Mucosa of rectum (tissue), 2 donors: ENCODE results near the gene FHOD3.
"Not testable (repeated sequence)": the region's sequence is repeated elsewhere in the genome, so short reads cannot be mapped to it uniquely, and the experiment has no call there.

ENCODE experiments used
- H3K27ac ChIP-seq, 2 donors: one replicate each; pipeline ENCODE4 v1.7.0; 2013; ENCODE audit warnings: inconsistent platforms in 2 of 2, low read depth in 2 of 2, low read length in 2 of 2
- H3K27me3 ChIP-seq, 2 donors: one replicate each; pipeline ENCODE4 v1.7.0; 2013; ENCODE audit warnings: low read length in 2 of 2; ENCODE audit not compliant: control insufficient read depth in 2 of 2, insufficient read depth in 2 of 2
- H3K36me3 ChIP-seq, 2 donors: one replicate each; pipeline ENCODE4 v1.7.0; 2013; ENCODE audit warnings: low read length in 2 of 2; ENCODE audit not compliant: control insufficient read depth in 2 of 2, insufficient read depth in 2 of 2
- H3K4me1 ChIP-seq, 2 donors: one replicate each; pipeline ENCODE4 v1.7.0; 2013; ENCODE audit warnings: low read length in 2 of 2, mild to moderate bottlenecking in 1 of 2; ENCODE audit not compliant: control insufficient read depth in 2 of 2, insufficient read depth in 2 of 2
- H3K4me3 ChIP-seq, 2 donors: one replicate each; pipeline ENCODE4 v1.7.0; 2013; ENCODE audit warnings: low read length in 2 of 2
- H3K9ac ChIP-seq, 2 donors: one replicate each; pipeline ENCODE4 v1.7.0; 2013; ENCODE audit warnings: low read length in 2 of 2, low read depth in 1 of 2, mild to moderate bottlenecking in 1 of 2
- H3K9me3 ChIP-seq, 2 donors: one replicate each; pipeline ENCODE4 v1.7.0; 2013; ENCODE audit warnings: low read length in 2 of 2; ENCODE audit not compliant: control insufficient read depth in 2 of 2
- donor health status: healthy.
- donor health status: Normal muscosa, but diverticular disease.

The FHOD3 gene

DNA sequence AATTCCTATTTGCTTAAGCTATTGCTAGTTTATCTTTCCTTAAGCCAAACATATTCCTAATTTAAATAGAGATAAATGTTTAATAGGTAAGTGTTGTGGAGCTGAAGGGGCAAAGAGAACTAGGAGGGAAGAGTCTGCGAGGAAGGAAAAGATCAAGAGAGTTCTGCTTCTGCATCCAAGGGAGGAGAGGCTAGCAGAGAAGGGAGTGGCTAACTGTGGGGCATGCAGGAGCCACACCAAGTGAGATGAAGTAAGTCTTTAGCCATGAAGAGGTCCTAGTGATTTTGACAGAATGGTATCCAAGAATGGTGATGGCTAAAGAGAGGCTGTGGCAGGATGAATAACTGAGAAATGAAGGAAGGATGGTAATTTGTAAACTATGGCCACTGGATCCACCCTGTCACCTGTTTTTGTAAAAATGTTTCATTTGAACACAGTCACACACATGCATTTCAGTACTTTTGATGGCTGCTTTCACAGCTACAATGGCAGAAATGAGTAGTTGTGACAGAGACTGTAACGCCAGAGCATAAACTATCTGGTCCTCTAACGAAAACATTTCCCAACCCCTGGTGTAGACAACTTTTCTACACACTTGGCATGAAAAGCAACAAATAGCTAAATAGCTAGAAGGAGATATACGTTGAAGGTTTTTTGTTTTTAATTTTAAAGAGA lies 515.7 kb downstream of the FHOD3 start:
- Histone ChIP-seq H3K9ac (no peak overlapping the region), H3K4me1 (no peaks in the 10 kb centered on the region), H3K27me3 (no peaks in the 10 kb centered on the region), H3K27ac (no peak overlapping the region), H3K9me3 (no peaks in the 10 kb centered on the region), H3K4me3 (no peak overlapping the region), H3K36me3 (peaks cover 6 to 15% of the 10 kb centered on the region in 2 donors)

DNA sequence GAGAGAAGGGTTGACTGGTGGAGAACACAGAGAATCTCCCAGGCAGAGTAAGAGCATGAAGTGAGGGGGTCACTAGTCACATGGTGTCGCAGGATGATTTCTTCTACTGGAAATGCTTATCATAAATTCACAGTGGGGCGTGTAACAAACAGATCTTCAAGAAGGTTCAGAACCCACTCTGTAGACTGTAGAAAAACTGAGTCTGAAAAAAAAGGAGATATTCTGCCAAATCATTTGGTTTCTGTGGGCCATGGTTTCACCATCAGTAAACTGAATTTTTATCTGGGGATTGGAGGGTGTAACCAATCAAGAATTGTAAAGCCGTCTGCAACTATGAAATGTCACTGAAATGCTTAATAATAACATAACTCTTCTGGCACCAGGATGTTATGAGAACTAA lies 516.3 kb downstream of the FHOD3 start:
- H3K36me3 ChIP-seq, result peaks cover 9 to 18% of the 10 kb centered on the region in 2 donors

DNA sequence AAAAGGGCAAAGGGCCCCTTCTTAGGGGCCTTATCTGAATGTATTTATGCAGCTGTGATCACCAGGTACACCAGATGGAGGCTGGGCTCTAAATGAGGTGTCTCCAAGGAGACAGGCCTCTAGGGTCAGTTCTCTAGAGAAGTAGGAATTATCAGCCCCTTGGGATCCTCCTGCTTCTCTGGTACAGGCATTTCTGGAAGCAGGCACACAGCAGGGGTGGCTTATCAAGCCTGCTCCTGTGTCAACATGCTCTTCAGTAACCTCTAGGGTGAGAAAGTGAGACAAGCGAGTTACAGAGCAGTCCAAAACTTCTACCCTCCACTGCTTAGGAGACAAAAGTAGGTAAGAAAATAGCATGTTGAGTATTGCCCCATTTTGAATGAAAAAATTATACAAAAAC lies 517.5 kb downstream of the FHOD3 start:
- Histone ChIP-seq H3K4me3 (no peak overlapping the region), H3K27ac (no peak overlapping the region), H3K27me3 (no peaks in the 10 kb centered on the region), H3K4me1 (no peaks in the 10 kb centered on the region), H3K9ac (no peak overlapping the region), H3K36me3 (peaks cover 12 to 20% of the 10 kb centered on the region in 2 donors), H3K9me3 (no peaks in the 10 kb centered on the region)

More for the DNA sequence above, 516.3 kb downstream of the FHOD3 start:
- no peak overlapping the region for H3K9ac ChIP-seq
- no peaks in the 10 kb centered on the region for H3K9me3 ChIP-seq
- H3K4me1 ChIP-seq, result no peaks in the 10 kb centered on the region
- no peak overlapping the region for H3K4me3 ChIP-seq
- H3K27me3 ChIP-seq, result no peaks in the 10 kb centered on the region
- no peak overlapping the region for H3K27ac ChIP-seq

DNA sequence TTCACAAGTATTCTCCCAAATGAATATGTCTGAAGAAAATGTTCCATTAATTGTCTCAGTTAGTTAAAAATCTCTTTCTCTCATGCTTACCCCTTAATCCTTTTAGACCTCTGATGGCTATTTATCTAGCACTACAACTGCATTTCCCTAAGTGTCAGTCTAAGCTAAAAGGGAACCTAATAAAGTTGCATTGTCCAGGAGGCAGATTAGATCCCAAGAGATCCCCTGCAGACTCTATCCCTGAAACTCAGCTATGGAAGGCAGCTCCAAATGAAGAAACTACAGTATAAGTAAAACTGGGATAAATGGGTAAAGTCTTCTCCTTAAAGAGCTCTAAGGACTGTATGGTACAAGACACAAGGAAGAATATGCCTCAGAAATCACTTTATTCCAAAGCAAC lies 518.6 kb downstream of the FHOD3 start:
- not testable (repeated sequence) for H3K4me3 ChIP-seq, H3K27me3 ChIP-seq, H3K9ac ChIP-seq, H3K4me1 ChIP-seq, H3K9me3 ChIP-seq, H3K27ac ChIP-seq
- H3K36me3 ChIP-seq, result peaks cover 12 to 20% of the 10 kb centered on the region in 2 donors

DNA sequence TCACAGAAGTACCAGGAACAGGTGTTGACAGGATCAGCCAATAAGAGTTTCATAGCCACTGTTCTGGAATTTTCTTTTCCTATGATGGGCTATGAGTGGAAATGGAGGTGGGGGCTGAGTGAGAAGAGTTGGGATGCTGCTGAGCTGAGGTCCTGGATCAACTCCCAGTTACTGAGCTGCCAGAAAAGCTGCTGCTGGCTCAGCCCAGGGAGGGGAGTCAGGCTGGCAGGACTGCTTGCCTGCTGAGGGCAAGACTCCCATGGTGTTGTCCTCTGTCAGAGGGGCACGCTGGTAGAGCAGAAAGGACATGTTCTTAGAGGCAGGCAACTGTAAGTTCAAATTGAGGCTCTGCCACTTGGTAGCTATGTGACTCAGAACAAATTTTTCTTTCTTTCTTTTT lies 519.5 kb downstream of the FHOD3 start:
- H3K4me3 ChIP-seq, result no peak overlapping the region
- no peaks in the 10 kb centered on the region for H3K27me3 ChIP-seq
- no peaks in the 10 kb centered on the region for H3K9me3 ChIP-seq
- peaks cover 12 to 20% of the 10 kb centered on the region in 2 donors for H3K36me3 ChIP-seq
- no peak overlapping the region for H3K27ac ChIP-seq
- no peak overlapping the region for H3K9ac ChIP-seq
- H3K4me1 ChIP-seq, result no peaks in the 10 kb centered on the region

DNA sequence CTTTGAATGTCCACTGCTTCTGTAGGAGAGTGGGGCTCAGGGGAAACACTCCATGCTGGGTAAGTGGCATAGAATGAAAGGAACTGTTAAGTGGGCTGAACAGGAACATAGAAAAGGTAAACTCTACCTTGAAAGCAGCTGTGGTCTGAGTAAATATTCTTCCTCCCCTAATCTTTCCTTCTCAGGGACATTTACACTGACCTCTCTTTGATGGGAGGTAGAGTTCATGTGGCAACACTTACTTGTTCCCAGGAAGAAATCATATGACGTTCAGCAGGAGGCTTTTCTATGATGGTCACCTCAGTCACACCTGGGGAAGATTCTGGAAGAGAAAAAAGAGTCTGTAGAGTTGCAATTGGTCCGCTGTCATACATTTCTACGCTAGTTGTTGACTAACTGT lies 521.1 kb downstream of the FHOD3 start:
- no peak overlapping the region for H3K27ac ChIP-seq
- H3K9me3 ChIP-seq, result no peaks in the 10 kb centered on the region
- H3K36me3 ChIP-seq, result peaks cover 12 to 21% of the 10 kb centered on the region in 2 donors
- no peak overlapping the region for H3K4me3 ChIP-seq
- no peaks in the 10 kb centered on the region for H3K27me3 ChIP-seq
- H3K4me1 ChIP-seq, result no peaks in the 10 kb centered on the region
- no peak overlapping the region for H3K9ac ChIP-seq

DNA sequence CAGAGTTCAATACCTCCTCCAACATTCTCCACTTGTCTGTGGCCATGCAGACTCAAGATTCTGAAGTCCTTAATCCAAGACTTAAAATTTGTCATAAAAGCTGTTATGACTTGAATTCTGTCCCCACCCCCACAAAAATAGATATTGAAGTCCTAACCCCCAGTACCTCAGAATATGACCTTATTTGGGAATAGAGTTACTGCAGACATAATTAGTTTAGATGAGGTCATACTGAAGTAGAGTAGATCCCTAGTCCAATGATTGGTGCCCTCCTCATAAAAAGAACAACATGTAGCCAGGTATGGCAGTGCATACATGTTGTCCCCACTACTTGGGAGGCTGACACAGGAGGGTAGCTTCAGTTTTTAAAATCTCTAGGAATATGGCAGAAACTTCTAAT lies 522.1 kb downstream of the FHOD3 start:
- H3K9me3 ChIP-seq, result no peaks in the 10 kb centered on the region
- H3K27ac ChIP-seq, result no peak overlapping the region
- no peak overlapping the region for H3K9ac ChIP-seq
- H3K4me3 ChIP-seq, result no peak overlapping the region
- no peaks in the 10 kb centered on the region for H3K4me1 ChIP-seq
- H3K27me3 ChIP-seq, result no peaks in the 10 kb centered on the region
- peaks cover 12 to 21% of the 10 kb centered on the region in 2 donors for H3K36me3 ChIP-seq

DNA sequence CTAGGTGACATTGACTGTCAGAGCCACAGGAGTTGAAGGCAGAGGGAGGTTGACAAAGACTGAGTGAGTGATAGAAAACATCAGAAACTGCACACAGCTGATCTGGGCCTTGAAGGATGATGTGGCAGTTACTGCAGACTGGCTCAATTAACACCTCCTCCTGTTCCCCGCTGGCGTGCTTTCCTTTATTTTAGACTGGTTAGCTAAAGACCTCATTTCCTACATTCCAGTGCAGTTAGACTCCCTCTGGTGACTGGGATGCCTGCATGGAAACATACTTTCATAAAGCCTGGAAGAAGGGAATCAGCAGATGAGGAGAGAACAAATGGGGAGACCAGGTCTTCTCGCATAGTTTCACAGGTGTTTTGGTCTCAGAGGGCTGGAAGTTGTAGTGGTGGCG lies 524.2 kb downstream of the FHOD3 start:
- Histone ChIP-seq H3K36me3 (peaks cover 12 to 21% of the 10 kb centered on the region in 2 donors), H3K9me3 (no peaks in the 10 kb centered on the region), H3K27me3 (no peaks in the 10 kb centered on the region), H3K9ac (no peak overlapping the region), H3K4me1 (no peaks in the 10 kb centered on the region), H3K4me3 (no peak overlapping the region), H3K27ac (no peak overlapping the region)

DNA sequence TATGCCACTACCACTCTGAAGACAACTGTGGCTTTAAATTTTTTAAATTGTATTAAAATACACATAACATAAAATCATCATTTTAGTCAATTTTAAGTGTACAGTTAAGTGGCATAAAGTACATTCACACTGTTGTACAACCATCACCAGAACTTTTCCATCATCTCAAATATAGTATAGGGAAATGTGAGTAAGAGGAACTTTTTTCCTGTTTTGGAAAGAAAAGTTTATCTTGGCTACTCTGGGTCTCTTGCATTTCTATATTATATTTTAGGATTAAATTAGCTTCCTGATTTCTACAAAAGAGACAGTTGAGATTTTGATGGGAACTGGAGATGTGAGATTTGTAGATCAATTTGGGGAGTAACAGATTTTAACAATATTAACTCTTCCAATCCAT lies 528.0 kb downstream of the FHOD3 start:
- Histone ChIP-seq H3K36me3 (peaks cover 0 to 5% of the 10 kb centered on the region in 2 donors), H3K4me3 (no peak overlapping the region), H3K27me3 (no peaks in the 10 kb centered on the region), H3K9ac (no peak overlapping the region), H3K4me1 (peaks cover 7 to 9% of the 10 kb centered on the region in 2 donors), H3K27ac (no peak overlapping the region), H3K9me3 (no peaks in the 10 kb centered on the region)

DNA sequence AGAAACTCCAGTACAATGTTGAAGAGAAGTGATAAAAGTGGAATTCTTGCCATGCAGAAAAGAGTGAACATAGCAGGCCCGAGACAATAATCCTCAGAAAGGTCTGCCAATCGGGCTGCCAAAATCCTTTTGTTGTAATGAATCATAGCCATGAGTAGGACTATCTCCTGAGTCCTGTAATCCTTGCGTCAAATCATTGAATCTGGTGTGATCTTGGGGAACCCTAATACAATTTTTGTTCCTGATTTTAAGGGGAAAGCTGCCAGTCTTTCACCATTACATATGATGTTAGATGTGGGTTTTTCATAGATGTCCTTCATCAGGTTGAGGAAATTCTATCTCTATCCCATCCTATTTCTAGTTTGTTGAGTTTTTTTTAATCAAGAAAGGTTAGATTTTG lies 529.0 kb downstream of the FHOD3 start:
- no peaks in the 10 kb centered on the region for H3K9me3 ChIP-seq
- H3K36me3 ChIP-seq, result peaks cover 0 to 5% of the 10 kb centered on the region in 2 donors
- no peak overlapping the region for H3K27ac ChIP-seq
- H3K4me1 ChIP-seq, result peaks cover 7 to 9% of the 10 kb centered on the region in 2 donors
- no peak overlapping the region for H3K9ac ChIP-seq
- H3K4me3 ChIP-seq, result no peak overlapping the region
- H3K27me3 ChIP-seq, result no peaks in the 10 kb centered on the region
